ENCODE measurements around the gene SULF2. TPM values are rescaled to one million over a fixed set of nuclear protein-coding genes. Genes with fewer than 3 reads are reported as not detected.

The SULF2 gene
- total RNA-seq, 1 experiment from 2014 or later, result 13.0 TPM

DNA sequence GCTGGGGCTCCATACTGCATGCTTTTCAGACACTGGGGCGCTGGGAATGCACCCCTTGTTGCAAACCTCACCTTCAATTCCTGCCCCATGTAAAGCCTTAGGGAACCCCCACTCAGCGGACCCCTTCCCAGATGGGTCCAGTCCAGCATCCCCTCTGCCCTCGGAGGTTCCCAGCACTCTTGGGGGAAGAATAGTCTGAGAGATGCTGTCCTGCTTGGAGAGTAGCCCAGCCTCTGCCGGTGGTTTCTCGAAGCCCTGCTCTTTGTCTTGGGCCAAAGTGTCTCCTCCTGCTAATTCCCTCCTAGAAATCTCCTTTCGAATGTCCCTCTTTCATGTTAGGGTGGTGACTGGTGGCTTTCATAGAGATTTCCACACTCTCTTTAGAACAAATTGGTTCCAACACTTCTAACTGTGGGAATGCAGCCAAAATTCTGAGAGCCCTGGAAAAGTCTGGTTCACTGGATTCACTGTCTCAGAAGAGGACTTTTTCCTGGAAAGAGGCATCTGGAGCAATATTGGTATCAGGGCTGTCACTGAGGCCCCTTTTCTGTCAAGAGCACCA is 24.9 kb upstream of the SULF2 start:
- BruUV-seq (replicated peaks), result no TSS peak
- no peaks in the 10 kb centered on the region for H3K79me2 ChIP-seq (ENCODE audit: insufficient read depth, low read length)
- no peak for DNase-seq (ENCODE audit: low read depth, low spot score)
- H3K9me3 ChIP-seq (ENCODE audit: control insufficient read depth in 1 of 2, insufficient read depth in 1 of 2, low read depth in 1 of 2, low read length in 2 of 2), result no peaks in the 10 kb centered on the region
- CTCF ChIA-PET, result interaction anchor here (0.9 to 1.0 kb wide), 2 partner anchors 485 to 810 kb away, joined by 3 to 5 read pairs; no protein-coding TSS in a partner anchor
- no peak for ATAC-seq
- RAD21 ChIA-PET (ENCODE audit: low non-redundant PET in 1 of 2, low total read pairs in 2 of 2, uncharacterized antibody in 2 of 2, unreplicated experiment in 2 of 2), result no interaction called here
- H3K4me2 ChIP-seq (ENCODE audit: low read length), result no peak overlapping the region
- no peak overlapping the region for H3K27ac ChIP-seq (ENCODE audit: low read depth, low read length)
- no peak overlapping the region for H3K9ac ChIP-seq (ENCODE audit: low read length)
- H3K4me1 ChIP-seq (ENCODE audit: control insufficient read depth in 1 of 2, insufficient read depth in 2 of 2, low read length in 2 of 2), result peaks cover 8 to 14% of the 10 kb centered on the region in 2 experiments; a peak in 3 of 4 replicates
- H4K20me1 ChIP-seq (ENCODE audit: insufficient read depth), result no peaks in the 10 kb centered on the region
- H3K9me2 ChIP-seq (ENCODE audit: insufficient read depth), result no peaks in the 10 kb centered on the region
- H3K27me3 ChIP-seq (ENCODE audit: insufficient read depth, low read length), result peaks cover 32% of the 10 kb centered on the region
- no peak overlapping the region for H3K4me3 ChIP-seq (replicated peaks in 1 of 2; ENCODE audit: low read depth in 1 of 2, low read length in 2 of 2)
- H3K36me3 ChIP-seq (ENCODE audit: control insufficient read depth in 1 of 2, insufficient read depth in 2 of 2, low read length in 2 of 2), result no peaks in the 10 kb centered on the region
- intact Hi-C loops (cut with micrococcal nuclease), result loop anchor here (10.0 kb wide), 1 partner anchor 85 kb away; no protein-coding TSS in a partner anchor
- H2AFZ ChIP-seq (ENCODE audit: low read depth, low read length, poor library complexity, severe bottlenecking), result no peak overlapping the region
- TF ChIP-seq POLR2AphosphoS5 (IDR thresholded peaks at IDR 0.05; ENCODE audit: low read depth, low read length) (no peak), SP1 (IDR thresholded peaks at IDR 0.05; ENCODE audit: low read depth) (no peak), JUND (IDR thresholded peaks at IDR 0.05) (no peak), TCF7L2 (IDR thresholded peaks at IDR 0.05; ENCODE audit: borderline replicate concordance, extremely low read depth, insufficient read depth, insufficient read length) (no peak), ZFX (IDR thresholded peaks at IDR 0.05) (no peak), ELF1 (IDR thresholded peaks at IDR 0.05; ENCODE audit: borderline replicate concordance, low read depth) (no peak), CBX3 (IDR thresholded peaks at IDR 0.05; ENCODE audit: low read depth) (no peak), POLR2A (IDR thresholded peaks at IDR 0.05; ENCODE audit: borderline replicate concordance, extremely low read depth, insufficient read depth, insufficient read length) (no peak), YY1 (IDR thresholded peaks at IDR 0.05; ENCODE audit: extremely low read depth, insufficient replicate concordance, low read depth, low read length) (no peak)
- TF ChIP-seq, protein P1, sequence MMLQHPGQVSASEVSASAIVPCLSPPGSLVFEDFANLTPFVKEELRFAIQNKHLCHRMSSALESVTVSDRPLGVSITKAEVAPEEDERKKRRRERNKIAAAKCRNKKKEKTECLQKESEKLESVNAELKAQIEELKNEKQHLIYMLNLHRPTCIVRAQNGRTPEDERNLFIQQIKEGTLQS (IDR thresholded peaks at IDR 0.05), result no peak
- POLR2A ChIA-PET, result no interaction called here
